ENCODE results near the gene KIAA2012. TPM values are rescaled to one million over a fixed set of nuclear protein-coding genes. Genes with fewer than 3 reads are reported as not detected.

Gene KIAA2012
- polyA plus RNA-seq, 3 donors: not detected

- Mint-ChIP-seq H3K36me3 (no peaks in the 10 kb centered on the region), H3K27me3 (ENCODE audit: low read depth in 3 of 3) (peaks cover 1 to 9% (median 5%) of the 10 kb centered on the region in 3 donors), H3K4me1 (peaks cover 18% of the 10 kb centered on the region), H3K27ac (no peak overlapping the region), H3K9me3 (no peaks in the 10 kb centered on the region), H3K4me3 (no peak overlapping the region)
- no peaks in the 10 kb centered on the region for H4K20me1 ChIP-seq (ENCODE audit: insufficient read depth, low read length)
- no peak overlapping the region for H3K27ac ChIP-seq (ENCODE audit: low read depth in 1 of 2, low read length in 2 of 2)
- 96% methylated on average over 5 of the region's 7 CpGs for WGBS (ENCODE audit: insufficient coverage)
- intact Hi-C loops (cut with micrococcal nuclease): no loop called here
- H3K79me2 ChIP-seq (ENCODE audit: insufficient read depth, low read length): no peaks in the 10 kb centered on the region
- no peaks in the 10 kb centered on the region for H3K36me3 ChIP-seq (replicated peaks in 1 of 2; ENCODE audit: control insufficient read depth in 1 of 2, insufficient read depth in 2 of 2, low read length in 2 of 2)
- no peaks in the 10 kb centered on the region for H3K27me3 ChIP-seq (ENCODE audit: control insufficient read depth in 2 of 2, insufficient read depth in 2 of 2, low read length in 2 of 2)
- no peaks in the 10 kb centered on the region for H3K9me3 ChIP-seq (replicated peaks in 1 of 2; ENCODE audit: control insufficient read depth in 1 of 2, insufficient read depth in 1 of 2, low read length in 2 of 2)
- no peak overlapping the region for H3K4me2 ChIP-seq (replicated peaks; ENCODE audit: extremely low read depth, low read length, poor library complexity, severe bottlenecking)
- no peak for TF ChIP-seq CTCF (IDR thresholded peaks at IDR 0.05)
- peaks cover 14 to 16% of the 10 kb centered on the region in 2 donors for H3K4me1 ChIP-seq (ENCODE audit: control insufficient read depth in 1 of 2, insufficient read depth in 2 of 2, low read length in 2 of 2)
- H2AFZ ChIP-seq (ENCODE audit: insufficient read depth, low read depth, low read length, poor library complexity, severe bottlenecking): no peak overlapping the region
- H3K4me3 ChIP-seq (replicated peaks in 1 of 3; ENCODE audit: low read depth in 2 of 3, low read length in 3 of 3): no peak overlapping the region
- no peak overlapping the region for H3K9ac ChIP-seq (ENCODE audit: insufficient read depth, low read length, poor library complexity, severe bottlenecking)
- DNase-seq: no peak
These were observed 39.0 kb downstream of the KIAA2012 start for GRCh38 chr2:202112041-202112440.

- intact Hi-C loops (cut with micrococcal nuclease): no loop called here
- Mint-ChIP-seq H3K27ac (no peak overlapping the region), H3K4me3 (no peak overlapping the region), H3K4me1 (peaks cover 18% of the 10 kb centered on the region), H3K27me3 (ENCODE audit: low read depth in 3 of 3) (peaks cover 1 to 9% (median 5%) of the 10 kb centered on the region in 3 donors), H3K36me3 (no peaks in the 10 kb centered on the region), H3K9me3 (no peaks in the 10 kb centered on the region)
- Histone ChIP-seq H3K27me3 (ENCODE audit: control insufficient read depth in 2 of 2, insufficient read depth in 2 of 2, low read length in 2 of 2) (no peaks in the 10 kb centered on the region), H3K27ac (ENCODE audit: low read depth in 1 of 2, low read length in 2 of 2) (no peak overlapping the region), H3K4me1 (ENCODE audit: control insufficient read depth in 1 of 2, insufficient read depth in 2 of 2, low read length in 2 of 2) (peaks cover 14 to 16% of the 10 kb centered on the region in 2 donors), H2AFZ (ENCODE audit: insufficient read depth, low read depth, low read length, poor library complexity, severe bottlenecking) (no peak overlapping the region), H3K4me2 (replicated peaks; ENCODE audit: extremely low read depth, low read length, poor library complexity, severe bottlenecking) (no peak overlapping the region), H4K20me1 (ENCODE audit: insufficient read depth, low read length) (no peaks in the 10 kb centered on the region), H3K79me2 (ENCODE audit: insufficient read depth, low read length) (no peaks in the 10 kb centered on the region), H3K4me3 (replicated peaks in 1 of 3; ENCODE audit: low read depth in 2 of 3, low read length in 3 of 3) (no peak overlapping the region), H3K9ac (ENCODE audit: insufficient read depth, low read length, poor library complexity, severe bottlenecking) (no peak overlapping the region), H3K36me3 (replicated peaks in 1 of 2; ENCODE audit: control insufficient read depth in 1 of 2, insufficient read depth in 2 of 2, low read length in 2 of 2) (no peaks in the 10 kb centered on the region), H3K9me3 (replicated peaks in 1 of 2; ENCODE audit: control insufficient read depth in 1 of 2, insufficient read depth in 1 of 2, low read length in 2 of 2) (no peaks in the 10 kb centered on the region)
- DNase-seq: no peak
- no peak for TF ChIP-seq CTCF (IDR thresholded peaks at IDR 0.05)
- 89% methylated on average over 3 of the region's 6 CpGs for WGBS (ENCODE audit: insufficient coverage)
These were observed 40.6 kb downstream of the KIAA2012 start for GRCh38 chr2:202113571-202114142.

Data from CD14-positive monocyte (primary cell).